WTC11 (cell line): Measurements from ENCODE around the gene PAIP2. TPM values are rescaled to one million over a fixed set of nuclear protein-coding genes. Genes with fewer than 3 reads are reported as not detected.

Experiments
- ATAC-seq: fragments of 200-7000 bp; cut with Tn5 transposase; 2 replicates; pipeline ENCODE4 v1.10.0; 2021; ENCODE audit warnings: mild to moderate bottlenecking, moderate library complexity
- CTCF ChIA-PET: fragments of 300-600 bp; sonication (Branson Sonifier 250); formaldehyde crosslinking; loops from one replicate; lab custom pipeline; 2021; ENCODE audit warnings: antibody characterized with exemption; lab: Charles Lee
- POLR2A ChIA-PET: fragments of 350-600 bp; sonication (Branson Sonifier 250); formaldehyde crosslinking; loops from one replicate; lab custom pipeline; 2021; ENCODE audit warnings: antibody characterized with exemption; lab: Charles Lee
- DNase-seq: peaks from one replicate; pipeline ENCODE4 v3.0.0; 2021; ENCODE audit warnings: low spot score
- H3K27ac Mint-ChIP-seq: 2 replicates; pipeline ENCODE4 v1.8.0; 2021; ENCODE audit warnings: mixed read lengths
- H3K27me3 Mint-ChIP-seq: 2 replicates; pipeline ENCODE4 v1.8.0; 2021; ENCODE audit warnings: low read depth, mild to moderate bottlenecking, moderate library complexity, mixed read lengths
- H3K36me3 Mint-ChIP-seq: 2 replicates; pipeline ENCODE4 v1.8.0; 2021; ENCODE audit warnings: mixed read lengths
- H3K4me1 Mint-ChIP-seq: 2 replicates; pipeline ENCODE4 v1.8.0; 2022; ENCODE audit warnings: mixed read lengths
- H3K4me3 Mint-ChIP-seq: 2 replicates; pipeline ENCODE4 v1.8.0; 2021; ENCODE audit warnings: mild to moderate bottlenecking, moderate library complexity, mixed read lengths
- H3K9me3 Mint-ChIP-seq: 2 replicates; pipeline ENCODE4 v1.8.0; 2021; ENCODE audit warnings: mixed read lengths
- CBFB ChIP-seq: sonication (generic); formaldehyde crosslinking; IDR thresholded peaks from 2 replicates; pipeline ENCODE4 v1.8.1; 2022; ENCODE audit warnings: mild to moderate bottlenecking, low read depth, missing genetic modification reagents
- E2F4 ChIP-seq: sonication (generic); formaldehyde crosslinking; IDR thresholded peaks from 2 replicates; pipeline ENCODE4 v1.8.1; 2022; ENCODE audit warnings: low read depth, mild to moderate bottlenecking, moderate library complexity, missing genetic modification reagents, borderline replicate concordance
- ELF4 ChIP-seq: sonication (generic); formaldehyde crosslinking; IDR thresholded peaks from 2 replicates; pipeline ENCODE4 v1.8.1; 2022; ENCODE audit warnings: low read depth, mild to moderate bottlenecking, moderate library complexity, missing genetic modification reagents
- FOXP1 ChIP-seq: sonication (generic); formaldehyde crosslinking; IDR thresholded peaks from 2 replicates; pipeline ENCODE4 v1.8.0; 2022; ENCODE audit warnings: missing genetic modification reagents, mild to moderate bottlenecking, moderate library complexity, borderline replicate concordance
- MXD4 ChIP-seq: fragments of 250-450 bp; sonication (Bioruptor Pico); IDR thresholded peaks from 2 replicates; pipeline ENCODE4 v1.8.0; 2021; ENCODE audit warnings: mild to moderate bottlenecking, moderate library complexity, borderline replicate concordance
- NFYB ChIP-seq: sonication (generic); formaldehyde crosslinking; conservative IDR thresholded peaks from 2 replicates; pipeline ENCODE4 v1.8.0; 2022; ENCODE audit warnings: low read depth, missing genetic modification reagents
- NR3C1 ChIP-seq: sonication (generic); formaldehyde crosslinking; conservative IDR thresholded peaks from 2 replicates; pipeline ENCODE4 v1.8.1; 2023; ENCODE audit warnings: low read depth, mild to moderate bottlenecking, missing genetic modification reagents
- RELA ChIP-seq: sonication (generic); formaldehyde crosslinking; IDR thresholded peaks from 2 replicates; pipeline ENCODE4 v1.8.1; 2022; ENCODE audit warnings: missing genetic modification reagents, mild to moderate bottlenecking, borderline replicate concordance
- SOX15 ChIP-seq: fragments of 250-450 bp; sonication (Bioruptor Pico); IDR thresholded peaks from 2 replicates; pipeline ENCODE4 v1.9.0; 2021; ENCODE audit warnings: mild to moderate bottlenecking
- TCF7 ChIP-seq: sonication (generic); formaldehyde crosslinking; IDR thresholded peaks from 2 replicates; pipeline ENCODE4 v1.8.0; 2022; ENCODE audit warnings: mild to moderate bottlenecking, low read depth, missing genetic modification reagents, moderate library complexity
- TEAD4 ChIP-seq: sonication (generic); formaldehyde crosslinking; IDR thresholded peaks from 2 replicates; pipeline ENCODE4 v1.8.0; 2022; ENCODE audit warnings: mild to moderate bottlenecking, missing genetic modification reagents
- ZBTB21 ChIP-seq: sonication (generic); formaldehyde crosslinking; IDR thresholded peaks from 2 replicates; pipeline ENCODE4 v1.8.1; 2023; ENCODE audit warnings: mild to moderate bottlenecking, missing genetic modification reagents, borderline replicate concordance
- ZNF138 ChIP-seq: sonication (generic); formaldehyde crosslinking; conservative IDR thresholded peaks from 2 replicates; pipeline ENCODE4 v1.8.1; 2022; ENCODE audit warnings: mild to moderate bottlenecking, moderate library complexity, missing genetic modification reagents
- ZNF232 ChIP-seq: sonication (generic); formaldehyde crosslinking; IDR thresholded peaks from 2 replicates; pipeline ENCODE4 v1.8.0; 2022; ENCODE audit warnings: mild to moderate bottlenecking, missing genetic modification reagents
- total RNA-seq: library from RNA; stranded (reverse); gene quantifications from 3 replicates; pipeline ENCODE4 v1.2.3, GENCODE V29; 2021
- TF ChIP-seq, protein P1 (sequence below): sonication (generic); formaldehyde crosslinking; IDR thresholded peaks from 2 replicates; pipeline ENCODE4 v1.8.0; 2022; ENCODE audit warnings: mild to moderate bottlenecking, missing genetic modification reagents
- TF ChIP-seq, protein P2 (sequence below): sonication (generic); formaldehyde crosslinking; IDR thresholded peaks from 2 replicates; pipeline ENCODE4 v1.8.1; 2023; ENCODE audit warnings: mild to moderate bottlenecking, missing genetic modification reagents, moderate library complexity
- TF ChIP-seq, protein P3 (sequence below): sonication (generic); formaldehyde crosslinking; conservative IDR thresholded peaks from 2 replicates; pipeline ENCODE4 v1.8.1; 2023; ENCODE audit warnings: mild to moderate bottlenecking, low read depth, missing genetic modification reagents, moderate library complexity
- TF ChIP-seq, protein P4 (sequence below): fragments of 250-450 bp; sonication (Bioruptor Pico); IDR thresholded peaks from 2 replicates; pipeline ENCODE4 v1.9.0; 2021; ENCODE audit warnings: moderate library complexity, mild to moderate bottlenecking, inconsistent platforms, borderline replicate concordance

Gene PAIP2
- total RNA-seq, 1 experiment from 2014 or later, result 126 TPM

- no peak for ATAC-seq
- H3K27me3 Mint-ChIP-seq, result no peaks in the 10 kb centered on the region
- no peaks in the 10 kb centered on the region for H3K9me3 Mint-ChIP-seq
- H3K27ac Mint-ChIP-seq, result no peak overlapping the region
- peaks cover 53% of the 10 kb centered on the region for H3K36me3 Mint-ChIP-seq
- no peak overlapping the region for H3K4me3 Mint-ChIP-seq
- TF ChIP-seq ZNF232 (CRISPR knock-in tag) (no peak), ELF4 (CRISPR knock-in tag) (no peak), RELA (CRISPR knock-in tag) (no peak), ZNF138 (CRISPR knock-in tag) (no peak), FOXP1 (CRISPR knock-in tag) (no peak), NFYB (CRISPR knock-in tag) (no peak), TCF7 (no peak), NR3C1 (CRISPR knock-in tag) (no peak), MXD4 (CRISPR knock-in tag) (no peak), TEAD4 (CRISPR knock-in tag) (no peak)
- TF ChIP-seq, protein P1, sequence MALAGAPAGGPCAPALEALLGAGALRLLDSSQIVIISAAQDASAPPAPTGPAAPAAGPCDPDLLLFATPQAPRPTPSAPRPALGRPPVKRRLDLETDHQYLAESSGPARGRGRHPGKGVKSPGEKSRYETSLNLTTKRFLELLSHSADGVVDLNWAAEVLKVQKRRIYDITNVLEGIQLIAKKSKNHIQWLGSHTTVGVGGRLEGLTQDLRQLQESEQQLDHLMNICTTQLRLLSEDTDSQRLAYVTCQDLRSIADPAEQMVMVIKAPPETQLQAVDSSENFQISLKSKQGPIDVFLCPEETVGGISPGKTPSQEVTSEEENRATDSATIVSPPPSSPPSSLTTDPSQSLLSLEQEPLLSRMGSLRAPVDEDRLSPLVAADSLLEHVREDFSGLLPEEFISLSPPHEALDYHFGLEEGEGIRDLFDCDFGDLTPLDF (CRISPR knock-in tag), result no peak
- TF ChIP-seq, protein P2, sequence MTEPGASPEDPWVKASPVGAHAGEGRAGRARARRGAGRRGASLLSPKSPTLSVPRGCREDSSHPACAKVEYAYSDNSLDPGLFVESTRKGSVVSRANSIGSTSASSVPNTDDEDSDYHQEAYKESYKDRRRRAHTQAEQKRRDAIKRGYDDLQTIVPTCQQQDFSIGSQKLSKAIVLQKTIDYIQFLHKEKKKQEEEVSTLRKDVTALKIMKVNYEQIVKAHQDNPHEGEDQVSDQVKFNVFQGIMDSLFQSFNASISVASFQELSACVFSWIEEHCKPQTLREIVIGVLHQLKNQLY (CRISPR knock-in tag), result no peak
- TF ChIP-seq, protein P3, sequence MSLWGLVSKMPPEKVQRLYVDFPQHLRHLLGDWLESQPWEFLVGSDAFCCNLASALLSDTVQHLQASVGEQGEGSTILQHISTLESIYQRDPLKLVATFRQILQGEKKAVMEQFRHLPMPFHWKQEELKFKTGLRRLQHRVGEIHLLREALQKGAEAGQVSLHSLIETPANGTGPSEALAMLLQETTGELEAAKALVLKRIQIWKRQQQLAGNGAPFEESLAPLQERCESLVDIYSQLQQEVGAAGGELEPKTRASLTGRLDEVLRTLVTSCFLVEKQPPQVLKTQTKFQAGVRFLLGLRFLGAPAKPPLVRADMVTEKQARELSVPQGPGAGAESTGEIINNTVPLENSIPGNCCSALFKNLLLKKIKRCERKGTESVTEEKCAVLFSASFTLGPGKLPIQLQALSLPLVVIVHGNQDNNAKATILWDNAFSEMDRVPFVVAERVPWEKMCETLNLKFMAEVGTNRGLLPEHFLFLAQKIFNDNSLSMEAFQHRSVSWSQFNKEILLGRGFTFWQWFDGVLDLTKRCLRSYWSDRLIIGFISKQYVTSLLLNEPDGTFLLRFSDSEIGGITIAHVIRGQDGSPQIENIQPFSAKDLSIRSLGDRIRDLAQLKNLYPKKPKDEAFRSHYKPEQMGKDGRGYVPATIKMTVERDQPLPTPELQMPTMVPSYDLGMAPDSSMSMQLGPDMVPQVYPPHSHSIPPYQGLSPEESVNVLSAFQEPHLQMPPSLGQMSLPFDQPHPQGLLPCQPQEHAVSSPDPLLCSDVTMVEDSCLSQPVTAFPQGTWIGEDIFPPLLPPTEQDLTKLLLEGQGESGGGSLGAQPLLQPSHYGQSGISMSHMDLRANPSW (CRISPR knock-in tag), result no peak
- TF ChIP-seq, protein P4, sequence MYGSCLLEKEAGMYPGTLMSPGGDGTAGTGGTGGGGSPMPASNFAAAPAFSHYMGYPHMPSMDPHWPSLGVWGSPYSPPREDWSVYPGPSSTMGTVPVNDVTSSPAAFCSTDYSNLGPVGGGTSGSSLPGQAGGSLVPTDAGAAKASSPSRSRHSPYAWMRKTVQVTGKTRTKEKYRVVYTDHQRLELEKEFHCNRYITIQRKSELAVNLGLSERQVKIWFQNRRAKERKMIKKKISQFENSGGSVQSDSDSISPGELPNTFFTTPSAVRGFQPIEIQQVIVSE (CRISPR knock-in tag), result no peak
- DNase-seq, result no peak
- ChIA-PET CTCF (interaction anchor here (1.1 to 1.7 kb wide), 4 partner anchors 22 to 34 kb away, joined by 3 to 5 read pairs (median 4); partner anchors contain the start of gene PAIP2), POLR2A (interaction anchor here (0.5 kb wide), 1 partner anchor 574 kb away, joined by 3 read pairs; no protein-coding TSS in a partner anchor)
- H3K4me1 Mint-ChIP-seq, result no peaks in the 10 kb centered on the region
Observed at GRCh38 chr5:139369181-139369580, 27.5 kb downstream of the PAIP2 start.

- H3K27ac Mint-ChIP-seq, result no peak overlapping the region
- ATAC-seq (no peak), DNase-seq (no peak)
- peaks cover 37% of the 10 kb centered on the region for H3K36me3 Mint-ChIP-seq
- TF ChIP-seq ZBTB21 (CRISPR knock-in tag) (no peak), CBFB (no peak), E2F4 (CRISPR knock-in tag) (no peak), SOX15 (no peak)
- H3K4me1 Mint-ChIP-seq, result no peaks in the 10 kb centered on the region
- H3K4me3 Mint-ChIP-seq, result no peak overlapping the region
- H3K9me3 Mint-ChIP-seq, result no peaks in the 10 kb centered on the region
- ChIA-PET CTCF (no interaction called here), POLR2A (interaction anchor here (1.1 to 1.2 kb wide), 2 partner anchors 30 to 35 kb away, joined by 3 to 4 read pairs; partner anchors contain the start of gene PAIP2)
- H3K27me3 Mint-ChIP-seq, result no peaks in the 10 kb centered on the region
Observed at GRCh38 chr5:139371482-139372435, 30.1 kb downstream of the PAIP2 start.
